ENCODE data around the gene PDSS2.

DNA sequence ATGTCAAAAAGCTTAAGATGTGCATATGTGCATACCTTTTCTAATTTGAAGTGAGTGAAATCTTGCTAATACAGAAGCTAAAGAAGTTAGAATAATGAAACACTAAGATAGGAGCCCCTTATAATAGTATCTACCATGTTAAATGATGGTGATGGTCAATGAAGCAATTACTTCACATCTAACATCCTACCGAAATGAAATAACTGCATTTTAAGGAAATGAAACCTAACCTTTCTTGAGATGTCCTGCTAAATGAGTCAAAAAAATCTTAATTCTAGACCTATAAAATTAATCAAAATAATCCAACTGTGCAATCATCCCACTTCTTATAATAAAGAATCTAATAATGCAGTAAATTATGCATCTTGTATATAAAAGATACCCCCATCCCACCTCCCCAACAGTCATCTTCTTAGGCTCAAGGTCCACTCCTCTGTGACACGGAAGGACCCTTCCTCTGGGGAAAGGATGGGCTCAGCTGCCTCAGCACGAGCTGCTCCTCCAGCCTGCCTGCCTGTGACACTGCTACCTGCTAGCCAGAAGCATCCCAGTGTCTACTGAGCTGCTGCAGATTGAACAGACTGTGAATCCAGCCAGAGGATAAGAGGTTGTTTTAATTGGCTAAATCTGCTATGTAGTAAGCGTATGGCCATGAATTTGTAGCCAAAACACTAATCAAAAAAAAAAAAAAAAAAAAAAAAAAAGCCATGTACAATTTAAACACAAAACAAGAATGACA is 214.5 kb downstream of the PDSS2 start:
- TF ChIP-seq, protein P1, sequence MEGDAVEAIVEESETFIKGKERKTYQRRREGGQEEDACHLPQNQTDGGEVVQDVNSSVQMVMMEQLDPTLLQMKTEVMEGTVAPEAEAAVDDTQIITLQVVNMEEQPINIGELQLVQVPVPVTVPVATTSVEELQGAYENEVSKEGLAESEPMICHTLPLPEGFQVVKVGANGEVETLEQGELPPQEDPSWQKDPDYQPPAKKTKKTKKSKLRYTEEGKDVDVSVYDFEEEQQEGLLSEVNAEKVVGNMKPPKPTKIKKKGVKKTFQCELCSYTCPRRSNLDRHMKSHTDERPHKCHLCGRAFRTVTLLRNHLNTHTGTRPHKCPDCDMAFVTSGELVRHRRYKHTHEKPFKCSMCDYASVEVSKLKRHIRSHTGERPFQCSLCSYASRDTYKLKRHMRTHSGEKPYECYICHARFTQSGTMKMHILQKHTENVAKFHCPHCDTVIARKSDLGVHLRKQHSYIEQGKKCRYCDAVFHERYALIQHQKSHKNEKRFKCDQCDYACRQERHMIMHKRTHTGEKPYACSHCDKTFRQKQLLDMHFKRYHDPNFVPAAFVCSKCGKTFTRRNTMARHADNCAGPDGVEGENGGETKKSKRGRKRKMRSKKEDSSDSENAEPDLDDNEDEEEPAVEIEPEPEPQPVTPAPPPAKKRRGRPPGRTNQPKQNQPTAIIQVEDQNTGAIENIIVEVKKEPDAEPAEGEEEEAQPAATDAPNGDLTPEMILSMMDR (IDR thresholded peaks at IDR 0.05) = no peak
- TF ChIP-seq POLR2AphosphoS5 (IDR thresholded peaks at IDR 0.05; ENCODE audit: low read depth, low read length) (no peak), TCF7L2 (IDR thresholded peaks at IDR 0.05; ENCODE audit: low read depth, low read length) (no peak)
- TF ChIP-seq, protein P2, sequence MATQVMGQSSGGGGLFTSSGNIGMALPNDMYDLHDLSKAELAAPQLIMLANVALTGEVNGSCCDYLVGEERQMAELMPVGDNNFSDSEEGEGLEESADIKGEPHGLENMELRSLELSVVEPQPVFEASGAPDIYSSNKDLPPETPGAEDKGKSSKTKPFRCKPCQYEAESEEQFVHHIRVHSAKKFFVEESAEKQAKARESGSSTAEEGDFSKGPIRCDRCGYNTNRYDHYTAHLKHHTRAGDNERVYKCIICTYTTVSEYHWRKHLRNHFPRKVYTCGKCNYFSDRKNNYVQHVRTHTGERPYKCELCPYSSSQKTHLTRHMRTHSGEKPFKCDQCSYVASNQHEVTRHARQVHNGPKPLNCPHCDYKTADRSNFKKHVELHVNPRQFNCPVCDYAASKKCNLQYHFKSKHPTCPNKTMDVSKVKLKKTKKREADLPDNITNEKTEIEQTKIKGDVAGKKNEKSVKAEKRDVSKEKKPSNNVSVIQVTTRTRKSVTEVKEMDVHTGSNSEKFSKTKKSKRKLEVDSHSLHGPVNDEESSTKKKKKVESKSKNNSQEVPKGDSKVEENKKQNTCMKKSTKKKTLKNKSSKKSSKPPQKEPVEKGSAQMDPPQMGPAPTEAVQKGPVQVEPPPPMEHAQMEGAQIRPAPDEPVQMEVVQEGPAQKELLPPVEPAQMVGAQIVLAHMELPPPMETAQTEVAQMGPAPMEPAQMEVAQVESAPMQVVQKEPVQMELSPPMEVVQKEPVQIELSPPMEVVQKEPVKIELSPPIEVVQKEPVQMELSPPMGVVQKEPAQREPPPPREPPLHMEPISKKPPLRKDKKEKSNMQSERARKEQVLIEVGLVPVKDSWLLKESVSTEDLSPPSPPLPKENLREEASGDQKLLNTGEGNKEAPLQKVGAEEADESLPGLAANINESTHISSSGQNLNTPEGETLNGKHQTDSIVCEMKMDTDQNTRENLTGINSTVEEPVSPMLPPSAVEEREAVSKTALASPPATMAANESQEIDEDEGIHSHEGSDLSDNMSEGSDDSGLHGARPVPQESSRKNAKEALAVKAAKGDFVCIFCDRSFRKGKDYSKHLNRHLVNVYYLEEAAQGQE (IDR thresholded peaks at IDR 0.05; ENCODE audit: insufficient read depth in 1 of 2, low read depth in 2 of 2, low read length in 1 of 2) = no peak

All from Panc1 (cell line).